Measurements from ENCODE around the gene RGS3.
"Not testable (repeated sequence)": the region's sequence is repeated elsewhere in the genome, so short reads cannot be mapped to it uniquely, and the experiment has no call there.

Gene RGS3

DNA sequence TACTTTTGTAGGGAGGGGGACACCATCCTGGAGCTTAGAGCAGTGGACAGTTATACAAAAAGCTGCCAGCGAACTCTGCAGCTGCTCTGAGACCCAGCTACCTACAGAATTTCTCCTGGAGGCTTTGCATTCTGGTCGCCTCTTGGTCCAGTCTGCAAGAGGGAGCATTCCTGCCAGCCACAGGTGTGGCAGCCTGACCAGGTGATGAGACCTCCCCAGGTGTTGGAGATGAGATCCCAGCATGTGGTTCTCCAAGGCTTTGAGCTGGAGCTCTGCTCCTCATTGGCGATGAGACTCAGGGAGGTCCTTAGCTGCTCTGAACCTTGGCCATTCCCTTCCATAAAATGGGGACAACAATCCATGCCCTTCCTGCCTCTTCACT, 69.3 kb downstream of the RGS3 start:
- no peak for DNase-seq

DNA sequence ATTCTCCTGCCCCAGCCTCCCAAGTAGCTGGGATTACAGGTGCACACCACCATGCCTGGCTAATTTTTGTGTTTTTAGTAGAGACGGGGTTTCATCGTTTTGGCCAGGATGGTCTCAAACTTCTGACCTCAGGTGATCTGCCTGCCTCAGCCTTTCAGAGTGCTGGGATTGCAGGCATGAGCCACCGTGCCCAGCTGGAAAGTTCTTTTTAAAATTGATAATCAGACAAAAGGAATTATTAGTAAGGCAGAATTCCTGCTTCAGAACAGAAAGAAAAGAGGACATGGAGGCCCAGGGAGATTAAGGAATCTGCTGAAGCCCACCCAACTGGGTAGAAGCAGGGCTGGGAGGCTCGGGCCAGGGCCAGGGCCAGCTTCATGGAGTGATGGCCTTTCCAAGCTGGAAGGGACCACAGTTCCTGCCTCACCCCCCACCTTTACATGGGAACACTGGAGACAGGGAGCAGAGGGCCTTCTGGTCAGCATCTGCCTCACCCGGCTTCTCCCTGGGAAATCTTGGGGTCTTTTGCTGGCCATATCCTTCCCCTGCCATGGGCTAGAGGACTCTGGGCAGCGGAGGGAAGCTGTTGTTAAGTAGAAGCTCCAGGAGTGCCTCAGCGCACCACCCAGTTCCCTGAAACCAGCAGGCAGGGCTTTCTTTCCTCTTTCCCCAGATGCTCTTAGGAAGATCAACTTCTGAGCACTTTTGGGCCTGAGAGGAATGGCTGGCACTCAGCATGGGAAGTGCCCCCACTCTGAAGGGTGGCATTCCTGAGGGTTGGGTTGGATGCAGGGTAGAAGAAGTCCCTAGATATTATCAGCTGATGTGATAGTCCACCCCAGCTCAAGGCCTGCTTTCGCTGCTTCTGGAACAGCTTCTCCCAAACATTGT, 70.1 kb downstream of the RGS3 start:
- no peak for DNase-seq

DNA sequence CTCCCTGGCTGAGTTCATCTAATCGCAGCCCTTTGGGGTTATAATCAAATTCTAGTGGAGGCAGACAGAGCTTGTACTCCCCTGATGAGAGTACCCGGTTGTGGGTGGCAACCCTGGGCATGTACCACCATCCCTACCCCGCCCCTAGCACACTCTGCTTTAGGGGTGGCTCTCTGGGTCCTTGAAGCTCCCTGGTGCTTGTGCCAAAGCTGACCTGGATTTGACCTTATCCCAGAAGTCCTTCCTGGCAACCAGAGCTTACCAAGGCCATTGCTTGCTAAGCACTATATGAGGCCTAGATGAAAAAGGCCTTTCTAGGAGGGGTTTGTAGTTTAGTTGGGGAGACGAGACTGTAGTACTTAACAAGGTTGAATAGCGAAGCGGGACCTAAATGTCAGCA, 72.2 kb downstream of the RGS3 start:
- no peak for DNase-seq

DNA sequence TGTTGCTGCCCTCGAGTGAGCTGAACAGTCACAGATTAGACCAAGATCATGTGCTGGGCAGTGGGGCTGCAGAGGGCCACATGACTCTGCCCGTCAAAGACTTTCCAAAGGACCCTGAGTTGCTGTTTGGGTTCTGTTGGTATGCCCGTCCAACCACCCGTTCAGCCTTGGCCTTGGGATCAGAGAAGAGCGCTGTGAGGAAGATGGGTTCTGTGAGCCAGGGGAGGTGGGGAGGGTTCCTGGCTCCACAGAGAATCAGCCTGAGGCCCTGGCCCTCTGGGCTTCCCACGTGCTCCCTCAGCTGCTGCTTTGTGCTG, 72.6 kb downstream of the RGS3 start:
- DNase-seq, result no peak

- DNase-seq, result no peak
Measured at GRCh38 chr9:113536483-113537228, 73.1 kb downstream of the RGS3 start.

DNA sequence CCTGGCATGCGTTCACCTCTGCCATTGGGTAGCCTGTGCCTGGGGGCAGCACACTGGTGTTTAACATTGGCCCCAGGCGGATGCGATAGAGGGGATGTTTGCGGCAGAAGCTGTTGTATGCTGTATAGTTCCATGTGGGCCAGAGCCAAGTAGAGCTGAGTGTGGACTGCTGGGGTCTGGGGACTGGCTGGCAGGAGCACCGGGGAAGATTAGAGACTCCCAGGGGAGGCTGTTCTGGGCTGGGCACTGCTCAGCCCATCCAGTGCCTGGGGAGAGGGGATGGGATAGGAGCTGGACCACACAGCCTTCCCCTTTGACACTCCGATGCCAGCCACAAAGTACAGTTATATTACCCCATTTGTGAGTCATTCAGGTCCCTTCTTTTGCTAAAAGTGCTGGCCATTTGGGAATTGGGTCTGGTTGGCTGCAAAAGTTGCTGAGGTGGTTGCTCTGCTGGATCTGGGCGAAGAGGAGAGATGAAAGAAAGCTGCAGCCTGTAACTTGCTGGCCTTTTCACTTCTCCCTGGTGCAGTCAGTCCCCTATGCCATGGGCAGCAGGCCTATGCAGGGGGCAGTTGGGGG, 73.8 kb downstream of the RGS3 start:
- no peak for DNase-seq

DNA sequence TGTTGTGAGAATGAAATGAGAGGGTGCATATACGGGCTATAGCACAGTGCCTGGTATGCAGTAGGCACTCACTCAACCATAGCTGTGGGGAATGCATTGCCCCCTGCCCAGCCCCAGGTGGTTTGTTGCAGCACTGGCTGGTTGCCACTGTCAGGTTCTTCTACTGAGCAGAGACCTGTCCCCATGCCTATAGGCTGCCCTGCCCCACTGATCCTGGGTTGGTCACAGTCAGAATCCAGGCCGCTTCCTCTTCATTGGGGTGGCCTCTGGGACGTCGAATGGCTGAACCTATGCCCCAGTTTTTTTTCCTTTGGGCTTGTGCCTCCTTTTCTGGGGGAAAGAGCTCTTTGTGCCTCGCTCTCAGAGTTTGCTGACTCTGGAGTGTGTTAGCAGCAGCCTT, 74.6 kb downstream of the RGS3 start:
- no peak for DNase-seq

GRCh38 chr9:113538701-113539430, 75.3 kb downstream of the RGS3 start:
- no peak for DNase-seq

- DNase-seq, result no peak
Measured at GRCh38 chr9:113540466-113540865, 76.9 kb downstream of the RGS3 start.

- DNase-seq, result no peak
Measured at GRCh38 chr9:113541019-113541900, 77.7 kb downstream of the RGS3 start.

DNA sequence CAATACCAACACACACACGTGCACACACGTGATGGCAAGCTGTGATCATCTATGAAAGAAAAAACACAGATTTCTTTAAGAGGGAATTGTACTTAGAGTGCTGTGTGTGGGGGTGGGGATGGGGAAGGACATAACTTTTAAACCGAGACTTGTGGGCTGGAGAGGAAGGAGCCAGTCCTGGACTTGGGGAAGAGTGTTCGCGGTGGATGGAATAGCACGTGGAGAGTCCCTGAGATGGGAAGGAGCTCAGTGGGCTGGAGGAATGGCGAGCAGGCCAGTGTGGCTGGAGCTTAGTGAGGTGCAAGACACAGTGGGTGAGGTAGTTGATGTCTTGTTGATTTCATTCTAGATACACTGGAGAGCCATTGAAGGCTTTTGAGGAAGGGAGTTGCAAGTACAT, 78.5 kb downstream of the RGS3 start:
- DNase-seq, result no peak

DNA sequence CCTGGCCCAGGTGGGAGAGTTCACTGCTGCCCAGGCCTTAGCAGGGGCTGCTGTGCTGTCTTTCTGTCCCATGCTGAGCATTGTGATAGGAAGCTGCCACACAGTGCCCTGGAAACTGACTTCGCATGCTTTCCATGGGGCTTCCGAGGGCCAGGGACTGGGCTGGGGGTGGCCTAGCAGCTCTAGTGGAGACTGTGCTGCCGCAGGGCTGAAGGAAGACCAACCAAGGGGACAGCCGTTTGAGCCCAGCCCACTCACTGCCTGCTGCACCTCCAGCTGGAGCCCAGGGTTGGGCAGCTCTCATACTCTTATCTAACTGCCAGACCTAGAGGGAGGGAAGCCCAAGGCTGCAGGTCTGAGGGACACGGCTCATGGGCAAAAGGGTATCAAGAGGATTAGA, 79.2 kb downstream of the RGS3 start:
- no peak for DNase-seq

GRCh38 chr9:113543296-113543981, 79.9 kb downstream of the RGS3 start:
- DNase-seq, result no peak

- no peak for DNase-seq
Measured at GRCh38 chr9:113543982-113544303, 80.4 kb downstream of the RGS3 start.

- DNase-seq, result no peak
Measured at GRCh38 chr9:113545068-113545467, 81.5 kb downstream of the RGS3 start.

- DNase-seq, result no peak
Measured at GRCh38 chr9:113546566-113546965, 83.0 kb downstream of the RGS3 start.

GRCh38 chr9:113547501-113547900, 84.0 kb downstream of the RGS3 start:
- no peak for DNase-seq

DNA sequence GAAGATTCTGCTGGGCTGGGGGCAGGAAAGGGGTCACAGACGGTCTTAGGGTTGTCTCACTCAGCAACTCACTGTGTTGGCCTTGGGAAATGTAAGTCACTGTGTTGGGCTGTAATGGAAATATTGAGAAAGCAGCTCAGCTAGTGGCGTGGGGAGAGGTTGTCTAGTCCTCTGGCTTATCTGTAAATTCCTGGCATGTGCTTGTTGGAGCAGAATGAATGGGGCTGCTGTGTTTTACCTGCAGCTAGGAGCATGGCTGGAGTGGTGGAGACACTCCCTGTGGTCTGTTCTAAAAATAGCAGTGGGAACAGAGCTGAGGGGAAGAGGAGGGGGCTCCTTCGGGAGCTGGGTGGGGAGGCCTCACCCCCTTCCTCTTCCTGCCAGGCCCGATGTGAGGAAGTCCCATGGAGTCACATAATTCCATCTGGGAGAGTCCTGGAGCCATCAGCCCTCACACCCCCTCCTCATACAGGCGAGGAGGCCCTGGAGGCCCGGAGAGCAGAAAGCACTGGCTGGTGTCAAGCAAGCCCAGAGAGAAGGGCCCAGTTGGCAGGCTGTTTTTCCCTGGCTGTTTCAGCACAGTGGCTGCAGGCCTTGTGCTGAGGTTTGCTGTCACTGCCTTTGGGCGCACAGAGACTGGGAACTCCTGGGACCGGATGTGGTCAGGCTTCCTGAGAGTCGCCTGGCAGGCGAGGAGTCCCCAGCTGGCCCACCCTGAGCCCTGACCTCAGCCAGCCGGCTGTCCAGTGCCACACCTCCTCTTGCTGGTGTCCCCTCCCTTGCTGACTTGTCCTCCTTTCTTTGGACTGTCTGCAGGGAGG, 84.9 kb downstream of the RGS3 start:
- peak; percentile 42 for DNase-seq

- not testable (repeated sequence) for DNase-seq
Measured at GRCh38 chr9:113549892-113550291, 86.4 kb downstream of the RGS3 start.

DNA sequence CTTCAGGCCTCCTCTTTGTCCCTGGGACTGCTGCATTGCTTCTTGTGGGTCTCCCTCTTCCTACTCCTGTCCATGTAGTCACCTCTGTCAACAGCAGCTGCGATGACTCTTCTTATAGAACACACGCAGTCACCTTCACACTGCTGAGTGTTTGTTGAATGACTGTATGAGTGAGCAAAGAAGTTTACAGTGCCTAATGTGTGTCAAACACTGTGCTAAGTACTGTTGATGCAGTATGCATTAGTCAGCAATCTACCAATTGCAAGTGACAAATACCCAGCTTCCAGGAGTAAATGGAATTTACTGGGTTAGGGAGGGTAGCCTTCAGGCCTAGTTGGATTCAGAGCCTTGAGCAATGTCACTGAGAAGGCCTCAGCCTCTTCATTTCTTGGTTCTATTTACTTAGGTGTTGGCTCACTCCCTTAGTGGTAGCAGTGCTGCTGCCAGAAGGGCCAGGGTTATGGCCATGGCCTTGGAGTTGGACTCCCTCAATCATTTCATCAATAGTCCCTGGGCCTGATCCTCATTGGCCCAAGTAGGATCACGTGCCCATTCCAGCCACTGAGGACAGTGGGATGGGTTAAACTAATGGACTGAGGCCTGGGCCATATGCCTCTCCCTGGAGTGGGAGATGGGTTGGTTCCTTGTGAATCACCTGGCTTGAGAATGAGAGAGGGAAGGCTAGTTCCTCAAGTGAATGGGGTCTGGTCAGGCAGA, 93.5 kb downstream of the RGS3 start:
- no peak for DNase-seq
